ENCODE results near the gene GLYATL1. TPM values are rescaled to one million over a fixed set of nuclear protein-coding genes. Genes with fewer than 3 reads are reported as not detected.
A peak's percentile ranks its signal among the peaks of the same experiment; 100 is the strongest.

The GLYATL1 gene
- total and polyA plus RNA-seq, 2 of the 8 experiments (the other 6 are each of a cell fraction or from before 2014, with no cell fraction given), result 8.6 to 10.7 TPM

DNA sequence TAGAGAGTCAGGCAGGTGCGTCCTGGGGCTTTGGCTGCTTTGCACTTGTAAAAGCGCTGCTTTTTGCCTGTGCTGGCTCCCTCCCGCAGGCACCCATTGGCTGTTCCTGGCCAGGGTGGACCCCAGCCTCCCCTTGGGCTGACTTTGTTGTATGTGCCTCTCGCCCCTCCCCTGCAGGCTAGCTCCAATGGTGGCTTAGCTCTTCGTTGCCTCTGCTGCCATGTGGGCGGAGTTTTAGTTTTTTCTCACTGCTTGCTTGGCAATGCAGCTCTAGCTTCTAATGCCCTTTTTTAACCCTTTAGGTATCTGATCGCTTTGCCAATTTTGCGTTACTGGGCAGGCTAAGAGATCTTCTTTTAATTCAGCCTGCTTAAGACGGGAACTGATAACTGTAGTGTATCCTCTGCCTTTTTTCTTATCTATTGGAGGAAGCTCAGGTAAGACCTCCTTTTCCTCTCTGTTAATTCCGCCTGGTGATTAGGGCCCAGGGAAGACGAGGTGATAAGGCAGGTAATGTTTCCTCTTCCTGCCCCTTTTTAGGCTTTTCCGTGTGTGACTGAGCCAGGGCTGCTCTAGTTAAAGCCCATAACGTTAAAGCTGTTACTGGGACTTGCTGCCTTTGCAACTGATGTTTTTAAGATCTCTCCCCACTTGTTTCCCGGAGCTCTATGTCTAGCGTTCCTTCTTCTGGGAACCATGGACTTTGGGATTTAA, 11.7 kb upstream of the GLYATL1 start (continued):
- TF ChIP-seq CBX5 (IDR thresholded peaks at IDR 0.05; ENCODE audit: low read depth, low read length) (no peak), SP4 (IDR thresholded peaks at IDR 0.05; ENCODE audit: low read length) (no peak), BRCA1 (IDR thresholded peaks at IDR 0.05; ENCODE audit: low read depth, low read length) (no peak), TEAD4 (IDR thresholded peaks at IDR 0.05; ENCODE audit: low read depth, low read length) (no peak), CHD2 (IDR thresholded peaks at IDR 0.05; ENCODE audit: low read length) (no peak), ZNF274 (IDR thresholded peaks at IDR 0.05; ENCODE audit: borderline replicate concordance, extremely low read depth, low read length) (no peak), POLR2AphosphoS5 (IDR thresholded peaks at IDR 0.05; ENCODE audit: low read depth, low read length) (no peak), NANOG (IDR thresholded peaks at IDR 0.05; ENCODE audit: insufficient read depth, low read depth, low read length, poor library complexity, severe bottlenecking) (no peak), GABPA (IDR thresholded peaks at IDR 0.05; ENCODE audit: borderline replicate concordance, insufficient read depth, low read length) (no peak), BCL11A (IDR thresholded peaks at IDR 0.05; ENCODE audit: low read depth in 2 of 2, low read length in 2 of 2) (no peak), EP300 (IDR thresholded peaks at IDR 0.05; ENCODE audit: borderline replicate concordance in 1 of 2, low read depth in 2 of 2, low read length in 2 of 2) (no peak), TAF7 (optimal IDR thresholded peaks at IDR 0.05; ENCODE audit: borderline replicate concordance, low read depth, low read length) (no peak), POU5F1 (IDR thresholded peaks at IDR 0.05; ENCODE audit: low read depth, low read length) (no peak), RXRA (IDR thresholded peaks at IDR 0.05; ENCODE audit: insufficient read depth, low read depth, low read length) (no peak), CTBP2 (IDR thresholded peaks at IDR 0.05; ENCODE audit: borderline replicate concordance, insufficient read depth, insufficient read length, low read length) (no peak), EZH2 (IDR thresholded peaks at IDR 0.05; ENCODE audit: low read depth, low read length, severe bottlenecking) (no peak), KDM1A (IDR thresholded peaks at IDR 0.05; ENCODE audit: borderline replicate concordance, low read length) (no peak), FOSL1 (IDR thresholded peaks at IDR 0.05; ENCODE audit: insufficient read depth, low read depth, low read length) (no peak), CEBPB (IDR thresholded peaks at IDR 0.05; ENCODE audit: low read depth, low read length) (no peak), SP2 (IDR thresholded peaks at IDR 0.05; ENCODE audit: low read length) (no peak), RAD21 (IDR thresholded peaks at IDR 0.05 in 1 of 2, conservative IDR thresholded peaks at IDR 0.05 in 1 of 2; ENCODE audit: low read depth in 2 of 2, low read length in 2 of 2) (0 out of 4 replicates have a peak, but pooled peaks of 1 of the 2 experiments have one; percentile 1)
